GM23338 (cell line): ENCODE results near the gene RFC2. TPM values are rescaled to one million over a fixed set of nuclear protein-coding genes. Genes with fewer than 3 reads are reported as not detected.

Experiments used
- ATAC-seq: fragments of 200-7000 bp; cut with Tn5 transposase; 3 replicates; pipeline ENCODE4 v1.9.1; 2020
- DNase-seq: peaks from one replicate; pipeline ENCODE4 v3.0.0-alpha.2; 2015; ENCODE audit warnings: low spot score
- H2AFZ ChIP-seq: fragments of 200-600 bp; sonication (generic); 2 replicates; pipeline ENCODE4 v1.8.0; 2016; ENCODE audit warnings: antibody characterized with exemption, mild to moderate bottlenecking, moderate library complexity
- H3F3A ChIP-seq: fragments of 200-600 bp; sonication (generic); replicated peaks from 2 replicates; pipeline ENCODE4 v1.8.0; 2017; ENCODE audit warnings: antibody characterized with exemption, mixed run types, low read depth
- H3K27ac ChIP-seq: fragments of 200-600 bp; sonication (generic); 2 replicates; pipeline ENCODE4 v1.6.1; 2016; ENCODE audit warnings: low read depth
- H3K27me3 ChIP-seq: fragments of 200-600 bp; sonication (generic); 2 replicates; pipeline ENCODE4 v1.8.0; 2016; ENCODE audit warnings: mild to moderate bottlenecking, mixed run types, moderate library complexity; ENCODE audit not compliant: insufficient read depth
- H3K36me3 ChIP-seq: fragments of 200-600 bp; sonication (generic); 2 replicates; pipeline ENCODE4 v1.8.0; 2016; ENCODE audit warnings: mild to moderate bottlenecking; ENCODE audit not compliant: insufficient read depth
- H3K4me1 ChIP-seq: fragments of 200-600 bp; sonication (generic); 2 replicates; pipeline ENCODE4 v1.8.0; 2016; ENCODE audit warnings: mild to moderate bottlenecking, moderate library complexity; ENCODE audit not compliant: insufficient read depth
- H3K4me2 ChIP-seq: fragments of 200-600 bp; sonication (generic); 2 replicates; pipeline ENCODE4 v1.7.1; 2017; ENCODE audit warnings: mixed run types
- H3K4me3 ChIP-seq: fragments of 200-600 bp; sonication (generic); 2 replicates; pipeline ENCODE4 v1.6.1; 2016; ENCODE audit warnings: mixed run types
- H3K79me2 ChIP-seq: fragments of 200-600 bp; sonication (generic); replicated peaks from 2 replicates; pipeline ENCODE4 v1.8.0; 2017; ENCODE audit warnings: mild to moderate bottlenecking; ENCODE audit not compliant: insufficient read depth
- H3K9me2 ChIP-seq: fragments of 200-600 bp; sonication (generic); 2 replicates; pipeline ENCODE4 v1.8.0; 2017; ENCODE audit not compliant: insufficient read depth
- H4K20me1 ChIP-seq: fragments of 200-600 bp; sonication (generic); replicated peaks from 2 replicates; pipeline ENCODE4 v1.8.0; 2017; ENCODE audit warnings: mild to moderate bottlenecking; ENCODE audit not compliant: insufficient read depth
- H3K27ac Mint-ChIP-seq: 2 replicates; pipeline ENCODE4 v1.8.0; 2020; ENCODE audit warnings: inconsistent platforms, mild to moderate bottlenecking, moderate library complexity, mixed read lengths
- H3K27me3 Mint-ChIP-seq: 3 replicates; pipeline ENCODE4 v1.8.0; 2022; ENCODE audit warnings: low read depth, mild to moderate bottlenecking, moderate library complexity, mixed read lengths, inconsistent platforms; ENCODE audit not compliant: insufficient read depth, poor library complexity
- H3K36me3 Mint-ChIP-seq: 3 replicates; pipeline ENCODE4 v1.8.0; 2021; ENCODE audit warnings: low read depth, mild to moderate bottlenecking, inconsistent platforms, moderate library complexity, mixed read lengths
- H3K4me1 Mint-ChIP-seq: 3 replicates; pipeline ENCODE4 v1.8.0; 2020; ENCODE audit warnings: mild to moderate bottlenecking, inconsistent platforms, mixed read lengths
- H3K4me3 Mint-ChIP-seq: 3 replicates; pipeline ENCODE4 v1.8.0; 2021; ENCODE audit warnings: moderate library complexity, mild to moderate bottlenecking, inconsistent platforms, mixed read lengths
- H3K9me3 Mint-ChIP-seq: 3 replicates; pipeline ENCODE4 v1.8.0; 2020; ENCODE audit warnings: moderate library complexity, mild to moderate bottlenecking, inconsistent platforms, mixed read lengths
- CREB1 ChIP-seq: fragments of 250-450 bp; sonication (Bioruptor Pico); IDR thresholded peaks from 2 replicates; pipeline ENCODE4 v1.5.0; 2020; ENCODE audit warnings: low read depth, mild to moderate bottlenecking, moderate library complexity
- JUNB ChIP-seq: IDR thresholded peaks from one replicate; pipeline ENCODE4 v1.6.1; 2016; ENCODE audit warnings: antibody characterized with exemption; ENCODE audit not compliant: unreplicated experiment
- NANOG ChIP-seq: IDR thresholded peaks from 2 replicates; pipeline ENCODE4 v1.6.1; 2016; ENCODE audit warnings: antibody characterized with exemption, borderline replicate concordance
- STAT1 ChIP-seq: IDR thresholded peaks from one replicate; pipeline ENCODE4 v1.6.1; 2016; ENCODE audit warnings: antibody characterized with exemption; ENCODE audit not compliant: unreplicated experiment
- polyA plus RNA-seq: library from polyadenylated mRNA; unstranded; fragments of >200 nt; fragmentation: Nextera tagmentation; extraction: Ambion mirVana; gene quantifications from 2 replicates; pipeline ENCODE4 v1.2.1, GENCODE V29; 2016
- total RNA-seq: library from RNA; depleted of rRNA; stranded (reverse); fragments of >200 nt; shearing (Covaris generic); gene quantifications from 2 replicates; pipeline ENCODE4 v1.2.3, GENCODE V29; 2014
- TF ChIP-seq, protein P1 (sequence below), 2 experiments: fragments of 200-600 bp in 1 of 2; sonication (generic) in 1 of 2; conservative IDR thresholded peaks; 2 replicates each; pipeline versions ENCODE4 v1.5.1 to v1.6.1; 2016 to 2017; ENCODE audit warnings: antibody characterized with exemption in 2 of 2, low read depth in 2 of 2, mild to moderate bottlenecking in 2 of 2, moderate library complexity in 1 of 2
- TF ChIP-seq, protein P2 (sequence below): IDR thresholded peaks from one replicate; pipeline ENCODE4 v1.6.1; 2018; ENCODE audit warnings: antibody characterized with exemption; ENCODE audit not compliant: unreplicated experiment
- TF ChIP-seq, protein P3 (sequence below): IDR thresholded peaks from 2 replicates; pipeline ENCODE4 v1.6.1; 2016; ENCODE audit warnings: antibody characterized with exemption

RFC2 gene
- total and polyA plus RNA-seq, 2 experiments from 2014 or later: 56.4 to 75.2 TPM

DNA sequence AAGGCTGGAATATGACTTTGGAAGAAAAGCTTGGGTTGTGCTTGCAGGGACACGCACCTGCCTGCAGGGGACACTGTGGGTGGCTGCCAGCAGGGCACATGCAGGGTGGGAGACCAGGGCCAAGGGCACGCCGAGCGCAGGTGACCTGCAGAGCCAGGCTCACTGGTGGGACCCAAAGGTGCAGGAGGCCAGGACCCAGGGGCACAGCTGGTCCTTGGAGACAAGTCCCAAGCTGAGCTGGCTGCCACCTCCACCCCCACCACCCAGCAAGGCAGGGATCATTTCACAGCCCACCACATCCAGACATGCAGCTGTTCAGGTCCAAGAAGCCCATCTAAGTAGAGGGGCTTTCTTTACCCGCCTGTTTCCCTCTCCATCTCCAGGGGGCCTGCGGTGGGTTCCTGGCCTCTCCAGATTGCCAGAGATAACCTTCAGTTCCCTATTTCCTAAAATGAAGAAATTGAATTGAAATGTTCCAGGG, 21.2 kb upstream of the RFC2 start:
- Mint-ChIP-seq H3K27ac (no peak overlapping the region), H3K9me3 (no peaks in the 10 kb centered on the region), H3K36me3 (no peaks in the 10 kb centered on the region), H3K4me1 (peaks cover 26% of the 10 kb centered on the region), H3K27me3 (peaks cover 22% of the 10 kb centered on the region), H3K4me3 (no peak overlapping the region)
- no peak overlapping the region for H3K4me2 ChIP-seq
- no peak overlapping the region for H3K4me3 ChIP-seq
- peak; percentile 76 for ATAC-seq
- 0 out of 2 replicates have a peak overlapping the region, but pooled peaks have one; percentile 69 for H3K27ac ChIP-seq
- TF ChIP-seq NANOG (no peak), STAT1 (no peak)
- TF ChIP-seq, protein P1, sequence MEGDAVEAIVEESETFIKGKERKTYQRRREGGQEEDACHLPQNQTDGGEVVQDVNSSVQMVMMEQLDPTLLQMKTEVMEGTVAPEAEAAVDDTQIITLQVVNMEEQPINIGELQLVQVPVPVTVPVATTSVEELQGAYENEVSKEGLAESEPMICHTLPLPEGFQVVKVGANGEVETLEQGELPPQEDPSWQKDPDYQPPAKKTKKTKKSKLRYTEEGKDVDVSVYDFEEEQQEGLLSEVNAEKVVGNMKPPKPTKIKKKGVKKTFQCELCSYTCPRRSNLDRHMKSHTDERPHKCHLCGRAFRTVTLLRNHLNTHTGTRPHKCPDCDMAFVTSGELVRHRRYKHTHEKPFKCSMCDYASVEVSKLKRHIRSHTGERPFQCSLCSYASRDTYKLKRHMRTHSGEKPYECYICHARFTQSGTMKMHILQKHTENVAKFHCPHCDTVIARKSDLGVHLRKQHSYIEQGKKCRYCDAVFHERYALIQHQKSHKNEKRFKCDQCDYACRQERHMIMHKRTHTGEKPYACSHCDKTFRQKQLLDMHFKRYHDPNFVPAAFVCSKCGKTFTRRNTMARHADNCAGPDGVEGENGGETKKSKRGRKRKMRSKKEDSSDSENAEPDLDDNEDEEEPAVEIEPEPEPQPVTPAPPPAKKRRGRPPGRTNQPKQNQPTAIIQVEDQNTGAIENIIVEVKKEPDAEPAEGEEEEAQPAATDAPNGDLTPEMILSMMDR (conservative IDR thresholded peaks at IDR 0.05; ENCODE audit: low read depth in 2 of 2): peak; percentile 77 to 90
- TF ChIP-seq, protein P2, sequence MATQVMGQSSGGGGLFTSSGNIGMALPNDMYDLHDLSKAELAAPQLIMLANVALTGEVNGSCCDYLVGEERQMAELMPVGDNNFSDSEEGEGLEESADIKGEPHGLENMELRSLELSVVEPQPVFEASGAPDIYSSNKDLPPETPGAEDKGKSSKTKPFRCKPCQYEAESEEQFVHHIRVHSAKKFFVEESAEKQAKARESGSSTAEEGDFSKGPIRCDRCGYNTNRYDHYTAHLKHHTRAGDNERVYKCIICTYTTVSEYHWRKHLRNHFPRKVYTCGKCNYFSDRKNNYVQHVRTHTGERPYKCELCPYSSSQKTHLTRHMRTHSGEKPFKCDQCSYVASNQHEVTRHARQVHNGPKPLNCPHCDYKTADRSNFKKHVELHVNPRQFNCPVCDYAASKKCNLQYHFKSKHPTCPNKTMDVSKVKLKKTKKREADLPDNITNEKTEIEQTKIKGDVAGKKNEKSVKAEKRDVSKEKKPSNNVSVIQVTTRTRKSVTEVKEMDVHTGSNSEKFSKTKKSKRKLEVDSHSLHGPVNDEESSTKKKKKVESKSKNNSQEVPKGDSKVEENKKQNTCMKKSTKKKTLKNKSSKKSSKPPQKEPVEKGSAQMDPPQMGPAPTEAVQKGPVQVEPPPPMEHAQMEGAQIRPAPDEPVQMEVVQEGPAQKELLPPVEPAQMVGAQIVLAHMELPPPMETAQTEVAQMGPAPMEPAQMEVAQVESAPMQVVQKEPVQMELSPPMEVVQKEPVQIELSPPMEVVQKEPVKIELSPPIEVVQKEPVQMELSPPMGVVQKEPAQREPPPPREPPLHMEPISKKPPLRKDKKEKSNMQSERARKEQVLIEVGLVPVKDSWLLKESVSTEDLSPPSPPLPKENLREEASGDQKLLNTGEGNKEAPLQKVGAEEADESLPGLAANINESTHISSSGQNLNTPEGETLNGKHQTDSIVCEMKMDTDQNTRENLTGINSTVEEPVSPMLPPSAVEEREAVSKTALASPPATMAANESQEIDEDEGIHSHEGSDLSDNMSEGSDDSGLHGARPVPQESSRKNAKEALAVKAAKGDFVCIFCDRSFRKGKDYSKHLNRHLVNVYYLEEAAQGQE: no peak
- no peaks in the 10 kb centered on the region for H4K20me1 ChIP-seq
- no peaks in the 10 kb centered on the region for H3K9me2 ChIP-seq
- no peaks in the 10 kb centered on the region for H3K36me3 ChIP-seq
- DNase-seq: peak; percentile 82
- peaks cover 14% of the 10 kb centered on the region for H3K4me1 ChIP-seq
- H3F3A ChIP-seq: peaks cover 8% of the 10 kb centered on the region; the same call in 1 of the 2 replicates
- H2AFZ ChIP-seq: 0 out of 2 replicates have a peak overlapping the region, but pooled peaks have one; percentile 66
- no peaks in the 10 kb centered on the region for H3K79me2 ChIP-seq
- H3K27me3 ChIP-seq: no peaks in the 10 kb centered on the region

DNA sequence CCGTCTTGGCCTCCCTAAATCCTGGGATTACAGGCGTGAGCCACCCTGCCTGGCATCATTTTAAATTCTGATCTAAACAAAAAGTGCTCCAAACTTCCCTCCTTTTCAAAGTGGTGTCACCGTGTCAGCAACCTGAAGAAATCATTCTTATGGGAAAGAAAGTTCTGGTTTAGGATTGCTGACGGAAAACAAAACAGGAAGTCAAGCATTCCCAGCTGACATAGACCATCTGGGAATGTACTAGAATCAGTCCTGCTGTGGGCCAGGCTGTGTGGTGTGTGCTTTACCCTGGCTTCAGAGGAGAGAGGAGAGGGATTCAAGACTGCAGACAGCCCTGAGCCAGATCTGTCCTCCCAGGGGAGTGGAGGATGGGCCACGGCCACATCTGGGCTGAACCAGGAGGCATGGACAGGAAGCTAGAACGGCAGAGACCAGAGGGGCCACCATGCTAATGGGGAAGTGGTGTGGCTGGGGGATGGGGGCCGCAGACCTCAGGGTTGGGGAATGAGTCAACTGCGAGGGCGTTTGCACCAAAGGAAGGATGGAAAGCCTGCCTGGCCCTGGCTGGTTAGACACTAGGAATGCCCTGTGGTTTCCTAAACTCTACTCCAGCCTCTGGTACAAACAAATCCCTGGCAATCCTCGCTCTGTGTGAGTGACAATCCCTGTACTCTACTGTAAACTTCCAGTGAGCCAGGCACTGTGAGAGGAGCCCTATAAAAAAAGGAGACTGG, 18.3 kb upstream of the RFC2 start:
- Histone ChIP-seq H3K4me3 (no peak overlapping the region; the same call in 1 of the 2 replicates), H3K79me2 (no peaks in the 10 kb centered on the region), H3K9me2 (no peaks in the 10 kb centered on the region), H2AFZ (peak overlapping the region; percentile 3; the same call in 1 of the 2 replicates), H3K27me3 (no peaks in the 10 kb centered on the region), H3K27ac (peak overlapping the region; percentile 43), H3K4me2 (peak overlapping the region; percentile 9; the same call in 1 of the 2 replicates), H3F3A (0 out of 2 replicates have a peak, but pooled peaks cover 5% of the 10 kb centered on the region), H3K36me3 (no peaks in the 10 kb centered on the region), H3K4me1 (peaks cover 11% of the 10 kb centered on the region; the same call in 1 of the 2 replicates), H4K20me1 (no peaks in the 10 kb centered on the region)
- ATAC-seq: peak; percentile 40
- DNase-seq: peak; percentile 70
- no peaks in the 10 kb centered on the region for H3K36me3 Mint-ChIP-seq
- H3K9me3 Mint-ChIP-seq: no peaks in the 10 kb centered on the region
- peaks cover 19% of the 10 kb centered on the region for H3K27me3 Mint-ChIP-seq
- peaks cover 14% of the 10 kb centered on the region for H3K4me1 Mint-ChIP-seq
- peak overlapping the region; percentile 91 for H3K27ac Mint-ChIP-seq
- no peak overlapping the region; the same call in 2 of the 3 replicates for H3K4me3 Mint-ChIP-seq
- no peak for TF ChIP-seq STAT1
- TF ChIP-seq JUNB: no peak
- TF ChIP-seq CREB1: no peak
- TF ChIP-seq, protein P3, sequence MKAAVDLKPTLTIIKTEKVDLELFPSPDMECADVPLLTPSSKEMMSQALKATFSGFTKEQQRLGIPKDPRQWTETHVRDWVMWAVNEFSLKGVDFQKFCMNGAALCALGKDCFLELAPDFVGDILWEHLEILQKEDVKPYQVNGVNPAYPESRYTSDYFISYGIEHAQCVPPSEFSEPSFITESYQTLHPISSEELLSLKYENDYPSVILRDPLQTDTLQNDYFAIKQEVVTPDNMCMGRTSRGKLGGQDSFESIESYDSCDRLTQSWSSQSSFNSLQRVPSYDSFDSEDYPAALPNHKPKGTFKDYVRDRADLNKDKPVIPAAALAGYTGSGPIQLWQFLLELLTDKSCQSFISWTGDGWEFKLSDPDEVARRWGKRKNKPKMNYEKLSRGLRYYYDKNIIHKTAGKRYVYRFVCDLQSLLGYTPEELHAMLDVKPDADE: no peak
